GM12891 (cell line): ENCODE measurements around the gene HBEGF.

Source experiments
- DNase-seq: peaks from one replicate; pipeline ENCODE4 v3.0.0; 2011; ENCODE audit warnings: low spot score; ENCODE audit not compliant: insufficient read length
- FAIRE-seq: peaks from 2 replicates; lab custom pipeline; 2011; peaks lifted over from hg19 to GRCh38; lab: Jason Lieb, UNC
- PAX5 ChIP-seq: IDR thresholded peaks from 2 replicates; pipeline ENCODE4 v1.6.1; 2011; ENCODE audit warnings: low read length, moderate library complexity, mild to moderate bottlenecking; ENCODE audit not compliant: insufficient read depth, severe bottlenecking
- POLR2A ChIP-seq: IDR thresholded peaks from 2 replicates; pipeline ENCODE4 v1.6.1; 2011; ENCODE audit warnings: low read depth, low read length, control low read depth
- POLR2AphosphoS5 ChIP-seq: IDR thresholded peaks from 2 replicates; pipeline ENCODE4 v1.6.1; 2011; ENCODE audit warnings: low read depth, low read length, control low read depth
- POU2F2 ChIP-seq: IDR thresholded peaks from 2 replicates; pipeline ENCODE4 v1.6.1; 2011; ENCODE audit warnings: low read depth, mild to moderate bottlenecking, control low read depth, low read length, moderate library complexity
- SPI1 ChIP-seq: IDR thresholded peaks from 2 replicates; pipeline ENCODE4 v1.6.1; 2011; ENCODE audit warnings: low read depth, low read length, control low read depth
- TAF1 ChIP-seq: IDR thresholded peaks from 2 replicates; pipeline ENCODE4 v1.6.1; 2011; ENCODE audit warnings: low read depth, low read length, control low read depth

The HBEGF gene

GRCh38 chr5:140362875-140363630, 16.6 kb upstream of the HBEGF start:
- DNase-seq, result peak; percentile 90
- peak; percentile 98 for FAIRE-seq
- TF ChIP-seq POLR2A, result no peak
- TF ChIP-seq PAX5, result no peak
- no peak for TF ChIP-seq SPI1
- no peak for TF ChIP-seq POU2F2
- TF ChIP-seq TAF1, result no peak
- TF ChIP-seq POLR2AphosphoS5, result no peak

DNA sequence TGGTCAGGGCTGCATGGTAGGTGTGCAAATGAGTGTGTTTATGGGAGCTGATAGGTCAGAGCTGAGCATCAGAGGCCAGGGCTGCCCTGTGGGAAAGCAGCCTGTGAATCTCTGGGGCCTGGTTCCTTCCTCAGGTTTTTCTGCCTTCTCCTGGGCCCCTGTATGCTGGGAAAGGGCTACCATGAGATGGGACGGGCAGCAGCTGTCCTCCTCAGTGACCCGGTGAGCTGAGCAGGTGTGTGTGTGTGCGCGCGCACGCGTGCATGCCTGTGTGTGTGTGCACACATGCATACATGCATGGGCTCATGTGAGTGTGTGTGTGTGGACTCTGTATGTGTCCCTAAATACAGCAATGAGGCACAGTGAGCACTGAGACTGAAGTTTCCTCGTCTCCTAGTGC, 15.9 kb upstream of the HBEGF start:
- FAIRE-seq, result no peak

GRCh38 chr5:140361901-140362300, 15.5 kb upstream of the HBEGF start:
- DNase-seq (no peak), FAIRE-seq (no peak)
- no peak for TF ChIP-seq SPI1
- TF ChIP-seq PAX5, result no peak
- no peak for TF ChIP-seq POU2F2
- no peak for TF ChIP-seq TAF1
- TF ChIP-seq POLR2AphosphoS5, result no peak
- TF ChIP-seq POLR2A, result no peak

More for the DNA sequence above, 15.9 kb upstream of the HBEGF start:
- no peak for DNase-seq
- TF ChIP-seq SPI1 (no peak), POU2F2 (no peak), POLR2A (no peak), POLR2AphosphoS5 (no peak), PAX5 (no peak)

GRCh38 chr5:140360681-140361479, 14.5 kb upstream of the HBEGF start:
- FAIRE-seq (no peak), DNase-seq (no peak)
- no peak for TF ChIP-seq POU2F2
- TF ChIP-seq TAF1, result no peak
- TF ChIP-seq POLR2A, result no peak
- TF ChIP-seq POLR2AphosphoS5, result no peak
- no peak for TF ChIP-seq PAX5
- no peak for TF ChIP-seq SPI1

DNA sequence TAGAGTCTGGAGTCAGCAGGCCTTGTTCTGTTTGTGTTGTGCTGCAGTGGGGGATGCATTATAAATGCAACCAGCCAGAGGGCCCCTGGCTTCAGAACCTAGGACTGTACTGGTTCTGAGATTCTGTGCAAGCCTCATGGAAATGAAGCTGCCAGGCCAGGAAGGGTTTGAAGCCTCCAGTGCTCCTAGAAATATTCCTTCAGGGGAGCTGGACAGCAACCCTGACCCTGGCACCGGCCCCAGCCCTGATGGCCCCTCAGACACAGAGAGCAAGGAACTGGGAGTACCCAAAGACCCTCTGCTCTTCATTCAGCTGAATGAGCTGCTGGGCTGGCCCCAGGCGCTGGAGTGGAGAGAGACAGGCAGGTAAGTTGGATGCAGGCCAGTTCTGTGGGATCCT, 13.7 kb upstream of the HBEGF start, which contains the start of gene SLC4A9:
TSS of gene SLC4A9 (plus strand) at position 94 of the 400 bp plus-strand sequence. CDS start at position 137, 43 bp downstream.
- FAIRE-seq, result no peak
- DNase-seq, result no peak
- TF ChIP-seq SPI1 (no peak), POLR2AphosphoS5 (no peak), PAX5 (no peak), TAF1 (no peak), POLR2A (no peak), POU2F2 (no peak)

- FAIRE-seq, result no peak
- no peak for DNase-seq
- TF ChIP-seq PAX5, result no peak
- no peak for TF ChIP-seq SPI1
- no peak for TF ChIP-seq POLR2AphosphoS5
- no peak for TF ChIP-seq TAF1
- TF ChIP-seq POLR2A, result no peak
Observed at GRCh38 chr5:140358738-140359310, 12.4 kb upstream of the HBEGF start.

DNA sequence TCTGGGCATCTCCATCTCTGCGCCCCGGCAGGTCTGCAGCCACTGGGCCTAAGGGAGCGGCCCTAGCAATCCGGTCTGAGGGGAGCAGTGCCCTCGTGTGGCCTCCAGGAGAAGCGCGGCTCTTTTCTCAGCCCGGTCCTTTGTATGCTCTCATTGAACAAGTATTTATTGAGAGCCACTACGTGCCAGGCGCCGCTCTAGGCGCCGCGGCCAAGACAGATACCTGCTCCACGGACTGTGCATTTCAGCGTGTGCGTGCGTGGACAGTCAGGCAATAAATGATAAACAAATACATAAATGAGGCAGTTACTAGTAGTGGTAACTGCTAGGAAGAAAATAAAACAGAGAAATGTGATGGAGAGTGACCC, 11.3 kb upstream of the HBEGF start:
- FAIRE-seq, result peak; percentile 88
- no peak for TF ChIP-seq SPI1
- no peak for TF ChIP-seq TAF1
- TF ChIP-seq PAX5, result no peak
- TF ChIP-seq POU2F2, result no peak
- DNase-seq, result peak; percentile 85

GRCh38 chr5:140356853-140357725, 10.7 kb upstream of the HBEGF start:
- no peak for FAIRE-seq
- DNase-seq, result no peak
- TF ChIP-seq PAX5 (no peak), SPI1 (0 out of 2 replicates have a peak, but pooled peaks have one; percentile 28)

DNA sequence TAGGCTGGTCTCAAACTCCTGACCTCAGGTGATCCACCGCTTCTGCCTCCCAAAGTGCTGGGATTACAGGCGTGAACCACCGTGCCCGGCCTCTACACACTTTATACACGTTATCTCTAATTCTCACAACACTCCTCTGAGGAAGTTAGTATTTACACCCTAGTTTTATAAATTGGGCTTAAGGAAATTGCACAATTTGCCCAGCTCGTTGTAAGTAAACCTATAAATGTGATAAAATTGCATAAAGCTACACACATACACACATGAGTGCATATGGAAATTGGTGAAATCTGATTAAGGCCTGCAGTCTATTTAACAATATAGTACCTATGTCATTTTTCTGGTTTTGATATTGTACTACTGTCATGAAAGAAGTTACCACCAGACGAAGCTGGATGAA, 9.1 kb upstream of the HBEGF start:
- no peak for TF ChIP-seq POU2F2
- DNase-seq (no peak), FAIRE-seq (no peak)
